SK-N-SH (cell line): ENCODE results near the gene GRIP1. TPM values are rescaled to one million over a fixed set of nuclear protein-coding genes. Genes with fewer than 3 reads are reported as not detected.

ENCODE experiments used
- CTCF ChIA-PET: fragments of 300-600, 350-600 bp; formaldehyde crosslinking; extraction: SDS; loops from one replicate; lab custom pipeline; 2021; lab: Yijun Ruan, JAX
- POLR2A ChIA-PET: fragments of 350-600 bp; sonication (Branson Sonifier 250); formaldehyde crosslinking; extraction: SDS; loops from one replicate; lab custom pipeline; 2020; ENCODE audit warnings: antibody characterized with exemption, inconsistent platforms; lab: Yijun Ruan, JAX
- DNase-seq: peaks from one replicate; pipeline ENCODE4 v3.0.0; 2012
- H2AFZ ChIP-seq: fragments of 200-600 bp; sonication (generic); 2 replicates; pipeline ENCODE4 v1.8.1; 2016; ENCODE audit warnings: antibody characterized with exemption, mild to moderate bottlenecking, low read depth
- H3F3A ChIP-seq: fragments of 200-600 bp; sonication (generic); replicated peaks from 2 replicates; pipeline ENCODE3; 2016; ENCODE audit warnings: antibody characterized with exemption, mild to moderate bottlenecking; ENCODE audit not compliant: insufficient read depth
- H3K27ac ChIP-seq, 2 experiments: fragments of 200-500 bp in 1 of 2; fragments of 200-600 bp in 1 of 2; sonication (Bioruptor generic) in 1 of 2; sonication (generic), shearing (Covaris generic) in 1 of 2; 2 replicates each; pipeline versions ENCODE4 v1.5.1 to v1.6.1; 2014 to 2016; ENCODE audit warnings: low read depth in 2 of 2, inconsistent platforms in 1 of 2, low read length in 1 of 2, mild to moderate bottlenecking in 1 of 2, mixed read lengths in 1 of 2
- H3K27me3 ChIP-seq: fragments of 200-600 bp; sonication (generic), shearing (Covaris generic); 2 replicates; pipeline ENCODE4 v1.6.1; 2016; ENCODE audit warnings: mixed run types; ENCODE audit not compliant: insufficient read depth
- H3K36me3 ChIP-seq, 2 experiments: fragments of 200-500 bp in 1 of 2; fragments of 200-600 bp in 1 of 2; sonication (Bioruptor generic) in 1 of 2; sonication (generic) in 1 of 2; replicated peaks in 1 of 2; 2 replicates each; pipeline versions ENCODE3 to v1.5.1; 2014 to 2016; ENCODE audit warnings: low read length in 1 of 2, mild to moderate bottlenecking in 1 of 2; ENCODE audit not compliant: insufficient read depth in 2 of 2, control insufficient read depth in 1 of 2
- H3K4me1 ChIP-seq, 2 experiments: fragments of 200-500 bp in 1 of 2; fragments of 200-600 bp in 1 of 2; sonication (Bioruptor generic) in 1 of 2; sonication (generic), shearing (Covaris generic) in 1 of 2; 2 replicates each; pipeline versions ENCODE4 v1.5.1 to v1.6.1; 2014 to 2016; ENCODE audit warnings: low read depth in 1 of 2, low read length in 1 of 2, mixed run types in 1 of 2; ENCODE audit not compliant: insufficient read depth in 2 of 2, control insufficient read depth in 1 of 2
- H3K4me2 ChIP-seq: fragments of 200-600 bp; sonication (generic), shearing (Covaris generic); 2 replicates; pipeline ENCODE4 v1.6.1; 2017; ENCODE audit warnings: mixed run types
- H3K4me3 ChIP-seq, 2 experiments: fragments of 200-500 bp in 1 of 2; fragments of 200-600 bp in 1 of 2; sonication (Bioruptor generic) in 1 of 2; sonication (generic), shearing (Covaris generic) in 1 of 2; 2 replicates each; pipeline versions ENCODE4 v1.5.1 to v1.8.1; 2014 to 2016; ENCODE audit warnings: low read depth in 2 of 2, inconsistent platforms in 1 of 2, low read length in 1 of 2, mild to moderate bottlenecking in 1 of 2, mixed read lengths in 1 of 2, moderate library complexity in 1 of 2
- H3K79me2 ChIP-seq: fragments of 200-600 bp; sonication (generic); 2 replicates; pipeline ENCODE4 v1.8.1; 2017; ENCODE audit warnings: mild to moderate bottlenecking; ENCODE audit not compliant: insufficient read depth
- H3K9ac ChIP-seq: fragments of 200-600 bp; sonication (generic); 2 replicates; pipeline ENCODE4 v1.6.1; 2017; ENCODE audit warnings: mixed run types
- H3K9me2 ChIP-seq: fragments of 200-600 bp; sonication (generic); 2 replicates; pipeline ENCODE4 v1.6.1; 2017; ENCODE audit warnings: mixed run types
- H3K9me3 ChIP-seq: fragments of 200-600 bp; sonication (generic); 2 replicates; pipeline ENCODE4 v1.6.1; 2017; ENCODE audit warnings: mixed run types, mild to moderate bottlenecking, moderate library complexity
- H4K20me1 ChIP-seq: fragments of 200-600 bp; sonication (generic); 2 replicates; pipeline ENCODE4 v1.6.1; 2017; ENCODE audit warnings: mild to moderate bottlenecking, mixed run types; ENCODE audit not compliant: insufficient read depth
- CHD2 ChIP-seq: fragments of 150-350 bp; IDR thresholded peaks from 2 replicates; pipeline ENCODE4 v1.6.1; 2018; ENCODE audit warnings: low read length; ENCODE audit not compliant: partially characterized antibody
- CTCF ChIP-seq: fragments of 200-600 bp; sonication (generic); IDR thresholded peaks from 2 replicates; pipeline ENCODE4 v1.6.1; 2017; ENCODE audit warnings: antibody characterized with exemption, mild to moderate bottlenecking, moderate library complexity
- ELF1 ChIP-seq: IDR thresholded peaks from 2 replicates; pipeline ENCODE4 v1.4.0; 2012
- EP300 ChIP-seq, 2 experiments: IDR thresholded peaks; 2 replicates each; pipeline versions ENCODE4 v1.4.0 to v1.6.1; 2012; ENCODE audit warnings: borderline replicate concordance in 1 of 2, low read depth in 1 of 2, low read length in 1 of 2
- EZH2phosphoT487 ChIP-seq: fragments of 200-600 bp; sonication (generic); IDR thresholded peaks from 2 replicates; pipeline ENCODE4 v1.6.1; 2017; ENCODE audit warnings: low read depth, mixed run types, mild to moderate bottlenecking, antibody characterized with exemption, moderate library complexity, borderline replicate concordance
- MAX ChIP-seq: IDR thresholded peaks from 2 replicates; pipeline ENCODE4 v1.4.0; 2012; ENCODE audit warnings: low read depth
- MXI1 ChIP-seq: IDR thresholded peaks from 2 replicates; pipeline ENCODE4 v1.6.1; 2012; ENCODE audit warnings: mild to moderate bottlenecking, low read depth, low read length, improper control_type of control experiment
- PBX3 ChIP-seq: IDR thresholded peaks from 2 replicates; pipeline ENCODE4; 2012
- RAD21 ChIP-seq: IDR thresholded peaks from 2 replicates; pipeline ENCODE4 v1.6.1; 2012; ENCODE audit warnings: mild to moderate bottlenecking, low read length
- RCOR1 ChIP-seq: fragments of 150-350 bp; IDR thresholded peaks from 2 replicates; pipeline ENCODE4 v1.6.1; 2017; ENCODE audit warnings: antibody characterized with exemption, low read length
- REST ChIP-seq: IDR thresholded peaks from 2 replicates; pipeline ENCODE4 v1.6.1; 2012; ENCODE audit warnings: mild to moderate bottlenecking, low read depth, low read length, moderate library complexity
- RFX5 ChIP-seq: IDR thresholded peaks from 2 replicates; pipeline ENCODE4 v1.6.1; 2012; ENCODE audit warnings: mild to moderate bottlenecking, improper control_type of control experiment, low read length
- SMC3 ChIP-seq: IDR thresholded peaks from 2 replicates; pipeline ENCODE4 v1.6.1; 2012; ENCODE audit warnings: low read depth, low read length, improper control_type of control experiment
- TAF1 ChIP-seq: IDR thresholded peaks from 2 replicates; pipeline ENCODE4 v1.6.1; 2012; ENCODE audit warnings: low read depth, mild to moderate bottlenecking, low read length, moderate library complexity, borderline replicate concordance
- USF2 ChIP-seq: fragments of 150-350 bp; IDR thresholded peaks from 2 replicates; pipeline ENCODE4 v1.6.1; 2017; ENCODE audit warnings: antibody characterized with exemption, low read length, low read depth, borderline replicate concordance
- YY1 ChIP-seq: IDR thresholded peaks from 2 replicates; pipeline ENCODE4 v1.4.0; 2012; ENCODE audit warnings: low read depth, mild to moderate bottlenecking
- ZBTB33 ChIP-seq: IDR thresholded peaks from 2 replicates; pipeline ENCODE4 v1.4.0; 2012; ENCODE audit warnings: low read depth, borderline replicate concordance
- WGBS: methylation state at CpG from one replicate; pipeline ENCODE4 v1.1.6; 2017; ENCODE audit warnings: low lambda C conversion rate; 5-methylcytosine and 5-hydroxymethylcytosine counted together
- polyA plus RNA-seq, 3 experiments: library from polyadenylated mRNA; depleted of rRNA; stranded (reverse); fragments of >200 nt; gene quantifications; 2 replicates each; pipeline ENCODE4 v1.2.3, GENCODE V29; 2012

GRIP1 gene
- polyA plus RNA-seq, 1 of the 3 experiments (the other 2 are of a cell fraction): 0.07 TPM

GRCh38 chr12:66692170-66692569 is 13.3 kb upstream of the GRIP1 start (continued):
- TF ChIP-seq RFX5: no peak
- TF ChIP-seq USF2: no peak
- no peak for TF ChIP-seq YY1
- TF ChIP-seq RCOR1: no peak

GRCh38 chr12:66688846-66689439 is 10.1 kb upstream of the GRIP1 start:
- 40% methylated on average over 8 of the region's 8 CpGs for WGBS
- peak; percentile 4 for DNase-seq

More at GRCh38 chr12:66688846-66689439, 10.1 kb upstream of the GRIP1 start:
- ChIA-PET POLR2A (no interaction called here), CTCF (interaction anchor here (1.2 to 2.4 kb wide), 3 partner anchors 20 to 172 kb away, joined by 6 to 7 read pairs (median 6); no protein-coding TSS in a partner anchor)
- Histone ChIP-seq H3F3A (no peaks in the 10 kb centered on the region), H3K36me3 (no peaks in the 10 kb centered on the region), H3K4me2 (no peak overlapping the region), H3K4me3 (peak overlapping the region in 1 of 2 experiments; percentile 38; a peak in 1 of 4 replicates), H3K9me3 (no peaks in the 10 kb centered on the region), H3K9ac (no peak overlapping the region), H3K27ac (no peak overlapping the region), H3K27me3 (0 out of 2 replicates have a peak, but pooled peaks cover 8% of the 10 kb centered on the region), H3K9me2 (no peaks in the 10 kb centered on the region), H2AFZ (no peak overlapping the region), H3K4me1 (no peaks in the 10 kb centered on the region), H3K79me2 (no peaks in the 10 kb centered on the region), H4K20me1 (no peaks in the 10 kb centered on the region)
- TF ChIP-seq PBX3 (no peak), TAF1 (no peak), ELF1 (no peak), SMC3 (peak; percentile 29; the same call in 1 of the 2 replicates), MAX (no peak), EZH2phosphoT487 (no peak), CTCF (peak; percentile 41), EP300 (IDR thresholded peaks at IDR 0.05; ENCODE audit: borderline replicate concordance in 1 of 2, low read depth in 1 of 2, low read length in 1 of 2) (no peak), ZBTB33 (no peak), MXI1 (no peak), REST (no peak), RAD21 (peak; percentile 66), CHD2 (no peak)
